HG03439 (cell line): ENCODE results near the gene TRIO.

Experiments used
- ATAC-seq: cut with Tn5 transposase; IDR thresholded peaks from one replicate; pipeline ENCODE4 v1.9.1; 2021; ENCODE audit warnings: mild to moderate bottlenecking, moderate library complexity; ENCODE audit not compliant: unreplicated experiment

TRIO gene

DNA sequence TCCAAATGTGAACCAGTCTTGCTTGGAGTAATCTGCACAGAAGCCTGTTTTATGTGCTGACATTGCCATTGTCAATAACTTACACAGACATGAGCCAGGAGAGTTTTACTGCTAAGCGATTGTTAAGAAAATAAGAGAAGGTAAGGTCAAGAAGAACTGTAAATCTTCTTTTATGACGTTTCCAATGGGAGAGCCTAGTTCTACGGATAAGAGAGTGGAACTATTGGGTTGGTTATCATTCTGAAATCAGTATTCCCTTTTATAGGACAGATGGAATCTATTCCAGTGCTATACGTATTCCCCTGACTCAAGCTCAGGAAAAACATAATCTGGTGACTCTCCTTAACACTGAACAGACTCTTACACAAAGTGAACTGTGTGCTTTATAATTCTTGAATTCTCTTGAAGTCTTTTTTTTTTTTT, 300.5 kb downstream of the TRIO start:
- ATAC-seq: no peak

DNA sequence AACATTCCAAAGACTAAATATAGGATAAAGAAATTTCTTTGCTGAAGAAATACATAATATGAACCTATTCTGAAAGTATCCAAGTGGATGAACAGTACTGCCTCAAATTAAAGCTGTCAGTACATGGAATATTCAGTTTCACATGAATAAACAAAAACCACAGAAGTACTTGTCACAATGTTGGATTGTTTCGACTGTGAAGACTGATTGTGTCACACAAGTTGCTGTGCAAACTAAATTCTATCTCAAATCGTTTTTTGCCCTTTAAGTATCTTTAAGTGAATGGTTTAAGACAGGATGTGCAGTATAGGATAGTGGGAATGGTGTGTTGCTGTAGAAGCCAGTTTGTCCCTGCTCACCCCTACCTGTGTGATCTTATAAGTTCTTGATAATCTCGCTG, 301.0 kb downstream of the TRIO start:
- no peak for ATAC-seq

DNA sequence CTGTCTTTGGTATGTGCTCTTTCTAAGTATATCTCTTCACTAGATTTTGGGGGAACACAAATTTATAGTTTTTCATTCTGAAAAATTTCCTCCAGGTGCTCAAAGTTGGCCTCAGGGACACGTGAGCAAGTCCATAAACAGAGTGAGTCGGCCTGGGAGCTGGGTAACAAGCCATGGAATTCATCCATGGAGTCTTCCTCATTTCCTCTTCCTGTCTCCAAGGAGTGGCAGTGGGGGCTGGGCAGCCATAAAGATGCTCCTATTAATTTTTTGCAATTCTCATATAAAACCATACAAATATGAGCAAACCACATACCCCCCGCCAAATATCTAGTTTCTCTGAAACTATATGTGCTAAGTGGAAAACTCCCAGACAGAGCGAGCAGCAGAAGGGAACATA, 301.9 kb downstream of the TRIO start:
- ATAC-seq: no peak

DNA sequence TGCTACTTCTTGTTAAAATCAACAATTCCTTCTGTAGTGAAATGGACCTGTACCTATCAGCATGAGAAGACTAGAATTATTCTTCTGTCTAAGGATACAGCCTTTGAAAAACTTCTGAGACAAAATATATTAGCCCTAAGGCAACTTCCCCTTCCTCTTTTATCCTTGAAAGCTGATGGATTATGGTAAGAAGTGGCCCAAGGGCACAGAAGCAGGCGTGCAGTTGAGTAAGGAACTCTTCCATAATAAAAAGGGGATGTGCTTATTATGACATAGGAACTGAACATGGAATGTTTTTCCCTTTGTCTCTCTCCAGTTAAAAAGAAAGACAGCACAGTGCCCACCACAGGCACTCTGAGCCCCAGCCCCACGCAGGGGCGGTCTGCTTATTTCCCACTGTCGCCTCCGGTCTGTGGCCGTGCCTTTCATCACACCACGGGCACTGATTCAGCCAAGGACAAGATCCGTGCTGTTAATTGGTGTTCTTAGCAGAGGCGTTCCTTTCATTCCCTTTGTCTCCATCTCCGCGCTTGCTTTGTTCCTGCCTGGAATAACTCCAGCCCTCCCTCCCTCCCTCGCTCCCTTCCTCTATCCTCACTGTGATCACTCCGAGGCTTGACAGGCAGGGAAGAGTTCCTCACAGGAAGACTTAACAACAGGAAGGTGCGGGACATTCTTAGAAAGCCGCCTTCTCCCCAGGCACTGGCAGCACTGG, 302.6 kb downstream of the TRIO start:
- ATAC-seq: no peak

DNA sequence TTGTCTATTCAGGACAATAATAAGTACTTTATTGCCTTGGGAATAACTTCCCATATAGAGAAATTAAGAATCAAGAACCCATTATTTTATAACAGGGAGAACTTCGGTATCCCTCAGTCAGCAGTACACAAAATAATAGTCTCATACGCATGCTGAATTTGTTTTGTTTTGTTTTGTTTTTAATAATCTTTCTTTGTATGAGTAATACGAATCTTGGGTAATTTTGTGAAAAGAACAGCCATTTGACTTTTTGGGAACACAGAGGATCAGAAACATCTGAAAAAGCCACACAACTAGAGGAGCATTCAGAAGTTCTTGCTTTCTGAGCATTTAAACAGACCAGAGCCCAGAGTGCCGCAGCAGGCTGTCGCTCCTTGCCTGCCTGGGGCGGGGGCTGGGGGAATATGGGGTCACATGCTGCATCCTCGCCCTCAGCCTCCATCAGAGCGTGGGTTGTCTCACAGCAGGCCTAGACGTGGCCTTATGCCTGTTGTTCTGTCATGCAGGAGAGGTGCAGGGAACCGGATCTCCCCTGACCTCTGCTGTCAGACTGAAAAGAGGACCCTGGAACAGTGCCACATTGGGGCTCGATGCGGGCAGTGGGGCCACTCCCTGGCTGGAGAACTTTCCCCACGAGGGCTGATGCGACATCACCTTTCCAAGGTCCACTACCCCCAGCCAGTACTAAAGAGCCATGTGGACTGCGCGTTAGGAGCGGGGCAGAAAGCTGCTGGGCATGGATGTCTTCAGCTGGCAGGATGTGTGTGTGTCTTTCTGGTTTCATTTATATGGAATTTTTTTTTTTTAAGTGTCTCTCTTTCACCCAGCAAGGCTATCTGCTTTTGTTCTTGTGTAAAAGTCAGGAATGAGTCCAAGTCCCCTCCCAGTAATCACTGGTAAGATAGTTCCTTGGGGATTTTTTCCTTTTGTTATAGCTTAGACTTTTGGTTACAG, 305.1 kb downstream of the TRIO start:
- ATAC-seq: peak; percentile 58

DNA sequence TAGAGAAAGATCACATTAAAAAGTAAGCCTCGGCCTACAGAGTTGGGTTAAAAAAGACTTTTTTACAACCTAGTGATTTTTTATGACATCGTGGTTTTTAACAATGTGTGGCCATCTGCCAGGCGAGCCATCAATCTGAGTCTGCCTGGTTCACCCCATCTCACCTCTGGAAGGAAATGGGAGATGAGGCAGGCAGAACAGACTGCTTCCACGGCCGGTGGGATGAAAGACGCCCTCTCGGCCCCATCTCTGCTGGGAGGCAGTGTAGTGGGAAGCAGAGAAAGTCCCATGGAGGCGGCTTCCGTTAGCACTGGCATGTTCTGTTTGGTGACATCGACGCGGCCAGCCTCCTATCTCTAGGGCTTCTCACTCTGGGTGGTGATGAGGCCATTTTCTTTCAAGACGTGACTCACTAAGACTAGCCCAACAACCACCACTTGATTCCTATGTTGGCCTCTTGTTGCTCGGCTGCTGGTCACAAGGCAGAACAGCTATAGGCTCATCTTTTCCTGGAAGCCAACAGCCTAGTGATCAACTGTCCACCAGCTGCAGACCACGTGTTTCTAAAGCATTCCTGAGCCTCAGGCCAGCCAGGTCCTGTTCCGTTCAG, 306.0 kb downstream of the TRIO start:
- no peak for ATAC-seq

DNA sequence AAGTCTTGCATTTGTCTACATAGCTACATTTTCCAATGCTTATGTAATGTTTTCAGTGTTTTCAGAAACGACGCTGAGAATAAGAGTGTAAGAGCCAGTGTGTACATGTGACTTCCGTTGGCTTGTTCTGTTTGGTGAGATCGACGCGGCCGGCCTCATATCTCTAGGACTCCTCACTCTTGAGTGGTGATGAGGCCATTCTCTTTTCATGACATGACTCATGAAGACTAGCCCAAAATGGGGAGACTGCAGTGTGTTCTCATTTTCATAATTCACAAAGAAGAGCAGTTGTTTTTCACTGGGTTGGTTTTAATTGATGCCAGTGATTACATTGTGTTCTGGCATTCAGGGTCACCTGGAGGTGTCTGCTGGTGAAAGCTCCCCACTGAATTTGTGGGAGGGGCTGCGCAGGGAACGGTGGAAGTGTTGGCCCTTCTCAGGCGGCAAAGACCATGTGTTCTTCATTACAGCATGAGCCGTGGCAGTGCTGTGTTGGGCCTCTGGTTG, 306.9 kb downstream of the TRIO start:
- no peak for ATAC-seq

DNA sequence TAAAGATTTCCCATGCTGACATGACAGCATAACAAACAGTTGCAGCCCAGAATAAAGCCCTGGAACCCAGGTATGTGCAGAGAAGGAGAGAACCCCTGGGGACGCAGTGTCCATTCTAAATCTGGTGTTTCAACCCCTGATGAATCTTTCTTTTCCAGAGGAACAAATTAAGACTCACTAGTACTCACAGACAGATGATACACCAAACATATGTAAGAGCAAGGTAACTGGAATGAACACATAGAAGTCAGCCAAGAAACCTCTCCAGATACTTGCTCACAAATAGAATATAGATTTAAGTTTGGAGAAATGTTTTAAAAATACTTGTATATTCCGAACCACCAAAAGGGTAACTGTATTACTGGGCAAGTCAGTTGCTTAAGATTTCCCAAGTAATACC, 307.6 kb downstream of the TRIO start:
- no peak for ATAC-seq

DNA sequence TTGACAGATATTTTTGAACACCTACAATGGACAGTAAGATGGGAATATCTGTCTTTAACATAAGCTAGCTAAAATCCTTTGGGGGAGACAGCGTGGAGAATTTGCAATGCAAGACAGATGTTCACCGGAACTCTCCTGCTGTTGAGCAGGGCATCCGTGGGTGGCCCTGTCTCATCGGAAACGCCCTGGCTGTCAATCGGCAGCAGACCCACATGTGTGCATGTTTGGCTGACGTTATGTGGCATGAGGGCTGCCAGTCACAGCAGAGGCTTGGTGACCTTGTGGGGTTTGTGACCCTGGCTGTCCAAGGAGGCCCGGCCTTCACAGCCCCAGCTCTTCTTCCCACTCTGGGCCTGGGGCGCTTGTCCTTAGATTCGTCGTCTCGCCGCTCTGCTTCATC, 308.7 kb downstream of the TRIO start:
- ATAC-seq: no peak

DNA sequence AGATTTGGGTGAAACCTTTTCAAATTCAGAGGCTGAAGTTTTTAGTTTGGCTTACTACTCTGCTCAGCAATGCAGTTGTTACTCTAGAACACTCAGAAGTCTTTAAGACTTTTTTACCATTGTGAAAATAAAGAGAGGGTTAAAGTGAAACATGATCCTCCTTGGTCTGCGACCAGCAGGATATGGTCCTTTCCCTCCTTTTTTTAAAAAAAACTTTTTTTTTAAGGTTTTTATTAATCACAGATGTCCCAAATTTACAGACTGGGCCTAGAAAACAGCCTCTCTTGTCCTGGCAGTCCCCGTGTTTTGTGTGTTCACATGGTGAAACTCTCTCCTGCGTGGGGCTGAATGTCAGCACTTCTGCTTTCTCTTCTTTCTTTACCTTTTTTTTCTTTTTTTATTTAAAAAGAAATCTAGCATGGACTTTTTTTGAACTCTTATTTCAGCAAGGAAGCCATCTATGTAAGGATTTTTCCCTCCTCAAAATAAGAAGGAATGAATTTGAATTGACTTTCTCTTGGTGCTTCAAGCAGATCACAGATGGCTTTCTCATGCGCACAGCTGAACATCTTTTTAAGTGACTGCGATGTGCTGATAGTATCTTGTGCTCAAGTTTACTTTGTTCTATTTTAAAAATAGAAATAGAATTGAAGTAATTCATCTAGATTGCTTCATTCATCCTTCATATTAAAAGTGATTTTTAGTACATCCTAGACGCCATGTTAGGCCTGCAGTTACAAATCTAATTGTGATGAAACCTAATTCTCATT, 309.7 kb downstream of the TRIO start:
- no peak for ATAC-seq

DNA sequence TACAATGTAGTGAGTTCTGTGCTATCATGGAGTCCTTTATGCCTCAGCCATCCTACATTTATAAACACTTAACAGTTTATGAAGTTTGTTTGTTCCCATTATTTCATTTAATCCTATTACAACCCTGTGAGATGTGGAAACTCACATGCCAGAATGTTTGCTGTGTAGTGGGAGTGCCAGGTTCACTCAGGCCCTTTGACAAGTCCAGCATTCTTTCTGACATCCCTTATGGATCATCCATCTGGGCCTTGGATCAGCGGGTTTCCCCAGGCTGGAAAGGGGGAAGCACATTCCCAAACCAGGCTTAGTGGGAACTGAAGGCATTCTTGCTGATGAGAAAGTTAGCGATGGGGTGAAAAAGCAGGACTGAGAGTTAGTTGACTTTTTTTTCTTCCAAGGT, 310.3 kb downstream of the TRIO start:
- no peak for ATAC-seq

DNA sequence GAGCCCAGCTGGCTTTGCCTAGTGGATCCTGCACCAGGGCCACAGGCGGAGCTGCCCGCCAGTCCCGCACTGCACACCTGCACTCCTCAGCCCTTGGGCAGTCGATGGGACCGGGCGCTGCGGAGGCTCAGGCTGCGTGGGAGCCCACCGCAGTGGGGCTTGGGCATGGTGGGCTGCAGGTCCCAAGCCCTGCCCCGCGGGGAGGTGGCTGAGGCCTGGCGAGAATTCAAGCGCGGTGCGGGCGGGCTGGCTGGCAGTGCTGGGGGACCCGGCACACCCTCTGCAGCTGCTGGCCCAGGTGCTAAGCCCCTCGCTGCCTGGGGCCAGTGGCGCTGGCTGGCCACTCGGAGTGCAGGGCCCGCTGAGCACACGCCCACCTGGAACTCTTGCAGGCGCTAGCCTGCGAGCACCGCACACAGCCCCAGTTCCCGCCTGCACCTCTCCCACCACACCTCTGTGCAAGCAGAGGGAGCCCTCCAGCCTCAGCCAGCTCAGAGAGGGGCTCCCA, 312.7 kb downstream of the TRIO start:
- no peak for ATAC-seq

DNA sequence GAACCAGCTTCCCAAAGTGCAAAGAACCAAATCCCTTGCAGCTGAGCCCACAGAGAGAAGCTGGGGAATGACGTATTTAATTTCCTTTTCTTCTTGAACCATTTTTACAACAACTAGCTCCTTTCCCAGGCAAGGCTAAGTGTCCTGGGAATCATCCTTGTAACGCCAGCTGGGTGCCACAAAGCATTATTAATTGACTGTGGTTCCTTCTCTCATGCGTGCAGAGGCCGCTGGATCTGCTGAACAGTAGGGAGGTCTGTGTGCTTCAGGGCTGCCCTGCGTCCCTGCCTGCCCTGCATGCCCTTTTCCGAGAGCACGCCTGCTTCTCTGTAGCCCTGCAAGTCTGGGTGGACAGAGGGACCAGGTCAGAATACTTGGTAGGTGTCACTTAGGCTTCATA, 314.3 kb downstream of the TRIO start:
- ATAC-seq: no peak

DNA sequence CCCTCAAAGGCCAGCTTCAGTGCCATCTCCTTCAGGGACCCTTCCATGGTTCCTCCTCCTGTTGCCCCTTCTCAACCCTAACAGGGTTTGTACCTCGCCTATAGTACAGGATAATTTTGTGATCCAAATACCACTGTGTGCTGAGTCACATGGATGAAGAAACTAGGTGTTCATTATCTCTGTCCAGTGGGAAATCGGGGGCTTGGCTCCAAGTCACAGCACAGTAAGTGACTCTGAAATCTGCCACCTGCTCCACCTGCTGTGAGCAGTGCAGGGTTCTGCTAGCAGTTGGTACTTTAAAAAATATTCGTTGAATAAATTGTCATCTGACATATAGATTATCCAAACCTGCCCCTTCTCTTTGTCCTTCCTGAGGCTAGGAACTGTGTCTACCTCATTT, 315.3 kb downstream of the TRIO start:
- ATAC-seq: no peak

DNA sequence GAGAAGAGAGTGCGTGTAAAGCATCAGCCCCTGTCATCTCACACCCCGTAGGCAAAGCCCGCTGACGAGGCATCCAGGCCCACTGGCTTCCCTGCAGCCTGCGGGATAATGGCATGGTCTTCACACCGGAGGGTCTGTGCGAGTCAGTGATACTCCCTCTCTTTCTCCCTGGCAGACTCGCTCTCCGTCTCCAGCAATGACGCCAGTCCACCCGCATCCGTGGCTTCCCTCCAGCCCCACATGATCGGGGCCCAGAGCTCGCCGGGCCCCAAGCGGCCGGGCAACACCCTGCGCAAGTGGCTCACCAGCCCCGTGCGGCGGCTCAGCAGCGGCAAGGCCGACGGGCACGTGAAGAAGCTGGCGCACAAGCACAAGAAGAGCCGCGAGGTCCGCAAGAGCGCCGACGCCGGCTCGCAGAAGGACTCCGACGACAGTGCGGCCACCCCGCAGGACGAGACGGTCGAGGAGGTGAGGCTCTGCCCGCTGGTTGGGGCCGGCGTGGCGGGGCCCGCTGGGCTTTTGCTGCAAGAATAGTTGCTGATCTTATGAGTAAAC, 317.8 kb downstream of the TRIO start:
- ATAC-seq: no peak

DNA sequence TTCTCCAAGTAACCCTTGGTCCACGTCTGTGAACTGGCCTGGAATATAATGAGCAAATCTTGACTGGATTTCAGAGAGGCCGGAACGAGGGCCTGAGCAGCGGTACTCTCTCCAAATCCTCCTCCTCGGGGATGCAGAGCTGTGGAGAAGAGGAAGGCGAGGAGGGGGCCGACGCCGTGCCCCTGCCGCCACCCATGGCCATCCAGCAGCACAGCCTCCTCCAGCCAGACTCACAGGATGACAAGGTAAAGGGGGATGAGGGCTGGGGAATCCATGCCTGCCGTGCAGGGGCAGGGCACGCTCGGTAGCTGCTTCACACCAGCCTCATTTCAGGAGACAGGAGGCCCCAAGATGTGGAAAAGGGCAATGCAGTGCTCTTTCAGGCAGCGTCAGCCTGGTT, 319.5 kb downstream of the TRIO start:
- ATAC-seq: no peak

DNA sequence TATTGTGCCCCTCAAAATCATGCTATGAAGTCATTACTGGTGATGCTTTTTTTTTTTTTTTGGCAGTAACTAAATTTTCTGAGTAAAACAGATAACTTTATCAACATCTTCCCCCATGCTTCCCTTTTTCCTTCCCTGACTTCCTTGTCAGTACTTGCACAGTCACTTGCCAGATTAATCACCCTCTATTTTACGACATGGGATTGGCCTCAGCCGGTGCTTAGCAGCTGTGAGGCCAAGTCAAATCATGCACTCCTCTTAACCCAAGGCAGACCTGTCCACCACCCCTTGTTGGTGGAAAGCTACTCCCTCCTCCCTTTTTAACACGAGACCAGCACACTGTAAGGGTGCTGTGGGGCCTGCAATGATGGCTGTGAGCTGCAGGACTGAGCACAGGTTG, 320.5 kb downstream of the TRIO start:
- no peak for ATAC-seq

DNA sequence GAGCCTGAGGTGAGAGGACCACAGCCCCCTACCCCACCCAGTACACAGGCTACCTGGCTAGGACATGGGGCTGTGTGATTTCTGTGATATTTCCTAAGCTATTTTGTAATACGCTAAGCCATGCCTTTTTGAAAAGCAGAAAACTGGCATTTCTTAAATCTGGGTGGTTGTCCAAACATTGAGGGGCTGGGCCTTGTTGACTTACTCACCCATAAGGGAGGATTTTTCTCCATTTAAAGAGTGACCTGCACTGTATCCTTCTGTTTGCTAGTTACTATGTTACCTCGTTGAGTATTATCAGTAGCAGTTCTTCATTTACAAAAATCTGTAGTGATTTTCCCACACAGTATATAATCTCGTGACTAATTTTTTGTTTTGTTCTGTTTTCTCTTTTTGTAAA, 321.0 kb downstream of the TRIO start:
- no peak for ATAC-seq

DNA sequence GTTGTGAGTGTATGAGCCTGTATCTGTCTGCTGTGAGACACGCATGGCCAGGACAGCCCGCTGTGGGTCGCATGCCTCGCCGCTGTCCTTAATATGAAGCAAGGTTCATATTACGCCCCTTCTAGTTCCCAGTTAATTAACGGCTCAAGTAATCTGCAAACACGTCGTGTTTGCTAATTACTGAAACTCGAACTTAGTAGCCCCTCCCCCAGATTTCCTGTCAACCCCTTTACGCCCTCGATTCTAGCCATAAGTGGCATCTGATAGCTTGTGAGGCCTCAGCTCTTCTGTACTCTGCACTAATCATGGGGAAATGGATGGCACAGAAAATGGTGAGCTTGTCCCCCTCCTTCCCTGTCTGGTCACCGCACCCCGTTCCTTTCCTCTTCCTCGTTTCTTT, 321.5 kb downstream of the TRIO start:
- no peak for ATAC-seq

DNA sequence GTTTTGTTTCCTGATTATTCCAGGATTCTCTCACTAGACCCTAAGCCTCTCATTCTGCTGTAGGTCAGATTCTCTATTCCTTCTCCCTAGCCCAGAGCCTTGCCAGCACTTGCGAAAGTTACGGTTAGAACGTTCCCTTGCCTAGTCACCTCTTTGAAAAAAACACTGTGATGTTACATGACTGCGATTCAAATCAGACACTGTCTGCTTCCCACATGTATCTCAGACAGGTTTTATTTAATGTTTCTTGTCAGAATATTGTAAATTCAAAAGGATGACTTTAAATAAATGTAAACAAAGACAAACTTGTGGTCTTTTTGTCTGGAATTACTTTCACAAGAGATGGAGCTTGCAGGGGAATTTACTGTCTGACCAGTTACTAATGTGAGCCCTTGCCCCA, 322.0 kb downstream of the TRIO start:
- ATAC-seq: no peak
